ENCODE measurements around the gene MIDN.

MIDN gene

GRCh38 chr19:1283207-1283916, 35.0 kb downstream of the MIDN start:
- DNase-seq: no peak

- DNase-seq: no peak
Observed at GRCh38 chr19:1283917-1284292, 35.5 kb downstream of the MIDN start.

- DNase-seq: no peak
Observed at GRCh38 chr19:1284293-1284978, 36.1 kb downstream of the MIDN start.

- no peak for DNase-seq
Observed at GRCh38 chr19:1284979-1285736, 36.8 kb downstream of the MIDN start.

GRCh38 chr19:1285737-1286360, 37.5 kb downstream of the MIDN start, which contains the start of gene EFNA2:
EFNA2 (plus strand) TSS chr19:1285873; CDS start chr19:1286169, 296 bp downstream.
- no peak for DNase-seq

- DNase-seq: no peak
Observed at GRCh38 chr19:1286487-1287353, 38.3 kb downstream of the MIDN start.

GRCh38 chr19:1287354-1288225, 39.2 kb downstream of the MIDN start:
- DNase-seq: no peak

- no peak for DNase-seq
Observed at GRCh38 chr19:1288226-1288612, 39.8 kb downstream of the MIDN start.

GRCh38 chr19:1288833-1289685, 40.7 kb downstream of the MIDN start:
- no peak for DNase-seq

- DNase-seq: no peak
Observed at GRCh38 chr19:1289686-1290025, 41.3 kb downstream of the MIDN start.

GRCh38 chr19:1290196-1290702, 41.9 kb downstream of the MIDN start:
- DNase-seq: no peak

- no peak for DNase-seq
Observed at GRCh38 chr19:1290703-1291651, 42.6 kb downstream of the MIDN start.

- DNase-seq: no peak
Observed at GRCh38 chr19:1291761-1292418, 43.5 kb downstream of the MIDN start.

GRCh38 chr19:1292419-1293151, 44.2 kb downstream of the MIDN start:
- no peak for DNase-seq

GRCh38 chr19:1293782-1294604, 45.6 kb downstream of the MIDN start:
- no peak for DNase-seq

- DNase-seq: no peak
Observed at GRCh38 chr19:1294688-1295087, 46.3 kb downstream of the MIDN start.
